Gastrocnemius medialis (tissue), 4 donors: ENCODE measurements around the gene SULT6B1. TPM values are rescaled to one million over a fixed set of nuclear protein-coding genes. Genes with fewer than 3 reads are reported as not detected.
"Not testable (repeated sequence)": the region's sequence is repeated elsewhere in the genome, so short reads cannot be mapped to it uniquely, and the experiment has no call there.

Experiments used
- ATAC-seq, 2 donors: fragments of 150-250 bp; one replicate each; pipeline ENCODE4 v1.9.1; 2016
- DNase-seq, 2 donors: peaks; one replicate each; pipeline ENCODE4 v3.0.0-alpha.2; 2019
- H3K27ac ChIP-seq, 4 donors: fragments of 200-600 bp; sonication (generic); 1 replicate in 1 of 4; 2 replicates in 3 of 4; pipeline ENCODE4 v1.5.1; 2016 to 2018; ENCODE audit warnings: mild to moderate bottlenecking in 2 of 4, moderate library complexity in 1 of 4
- H3K27me3 ChIP-seq, 3 donors: fragments of 200-600 bp; sonication (generic) in 2 of 3; 1 replicate in 1 of 3; 2 replicates in 2 of 3; pipeline versions ENCODE4 v1.5.1 to v1.6.0; 2016 to 2019; ENCODE audit warnings: mild to moderate bottlenecking in 1 of 3, moderate library complexity in 1 of 3
- H3K36me3 ChIP-seq, 2 donors: fragments of 200-600 bp; sonication (generic) in 1 of 2; one replicate each; pipeline ENCODE4 v1.5.1; 2017 to 2018
- H3K4me1 ChIP-seq, 2 donors: fragments of 200-600 bp; sonication (generic) in 1 of 2; one replicate each; pipeline ENCODE4 v1.5.1; 2016 to 2017; ENCODE audit warnings: mild to moderate bottlenecking in 2 of 2
- H3K4me3 ChIP-seq, 4 donors: fragments of 200-600 bp; sonication (generic) in 3 of 4; 1 replicate in 1 of 4; 2 replicates in 3 of 4; pipeline ENCODE4 v1.5.1; 2016 to 2019; ENCODE audit warnings: mild to moderate bottlenecking in 2 of 4
- H3K9me3 ChIP-seq, 3 donors: fragments of 200-600 bp; sonication (generic) in 2 of 3; 1 replicate in 1 of 3; 2 replicates in 2 of 3; pipeline ENCODE4 v1.5.1; 2016 to 2019
- POLR2A ChIP-seq, 2 donors: fragments of 450-650 bp; IDR thresholded peaks; one replicate each; pipeline ENCODE4 v1.6.1; 2017; ENCODE audit warnings: antibody characterized with exemption in 2 of 2, mild to moderate bottlenecking in 2 of 2, moderate library complexity in 2 of 2
- in situ Hi-C, 4 donors: fragments of 200-750 bp; cut with MboI; loops; one replicate each; pipeline versions ENCODE4 v1.15.0 to v1.8.0; 2017; ENCODE audit warnings: low sequenced_read_pairs in 4 of 4
- intact Hi-C: fragments of 100-400 bp; cut with DNase I; formaldehyde crosslinking; loops from one replicate; pipeline ENCODE4 v1.15.1; 2023; ENCODE audit warnings: low total_unique reads
- total RNA-seq, 4 donors: library from RNA; depleted of rRNA; stranded (reverse); fragments of >200 nt; gene quantifications; one replicate each; pipeline versions ENCODE4 v1.1.0 to v1.2.3, GENCODE V29; 2016
- TF ChIP-seq, protein P1 (sequence below), 5 experiments: fragments of 450-650 bp in 3 of 5; fragments of 200-600 bp in 2 of 5; sonication (generic) in 2 of 5; IDR thresholded peaks in 4 of 5; conservative IDR thresholded peaks in 1 of 5; 1 replicate in 4 of 5; 2 replicates in 1 of 5; pipeline ENCODE4 v1.5.1; 2016 to 2019; ENCODE audit warnings: antibody characterized with exemption in 5 of 5, mild to moderate bottlenecking in 3 of 5, moderate library complexity in 3 of 5

SULT6B1 gene
- total RNA-seq, 4 donors from 2014 or later = not detected

DNA sequence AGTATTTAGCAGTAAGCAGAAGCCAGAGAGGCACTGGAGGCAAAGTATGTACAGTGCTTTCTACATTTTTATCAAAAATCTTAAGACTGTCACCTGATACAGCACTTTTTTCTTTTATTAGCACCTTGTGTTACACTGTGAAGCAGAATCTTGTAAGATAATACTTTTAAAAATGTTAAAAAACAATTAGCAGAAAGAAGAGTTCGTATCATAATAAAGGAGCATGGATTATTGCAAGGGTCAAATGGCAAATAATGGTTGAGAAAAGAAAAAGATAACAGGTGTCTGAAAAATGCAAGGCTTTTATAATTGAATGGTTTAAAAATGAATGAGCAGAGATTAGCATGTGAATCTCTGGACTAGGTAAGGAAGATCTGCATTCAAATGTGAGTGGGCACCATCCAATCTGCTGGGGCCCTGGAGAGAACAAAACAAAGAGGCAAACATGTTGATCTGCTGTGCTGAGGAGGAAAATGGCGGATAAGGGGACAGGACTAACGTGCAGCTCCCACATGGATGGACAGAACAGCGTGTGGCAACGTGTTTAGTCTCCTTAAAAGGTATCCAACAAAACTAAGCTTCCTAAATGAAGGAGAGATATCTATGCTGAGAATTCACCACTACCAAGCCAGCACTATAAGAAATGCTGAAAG is 17.3 kb upstream of the SULT6B1 start:
- Histone ChIP-seq H3K9me3 (no peaks in the 10 kb centered on the region), H3K36me3 (peaks cover 7 to 92% of the 10 kb centered on the region in 2 donors), H3K4me1 (no peaks in the 10 kb centered on the region), H3K27ac (no peak overlapping the region), H3K27me3 (no peaks in the 10 kb centered on the region), H3K4me3 (no peak overlapping the region)
- TF ChIP-seq, protein P1, sequence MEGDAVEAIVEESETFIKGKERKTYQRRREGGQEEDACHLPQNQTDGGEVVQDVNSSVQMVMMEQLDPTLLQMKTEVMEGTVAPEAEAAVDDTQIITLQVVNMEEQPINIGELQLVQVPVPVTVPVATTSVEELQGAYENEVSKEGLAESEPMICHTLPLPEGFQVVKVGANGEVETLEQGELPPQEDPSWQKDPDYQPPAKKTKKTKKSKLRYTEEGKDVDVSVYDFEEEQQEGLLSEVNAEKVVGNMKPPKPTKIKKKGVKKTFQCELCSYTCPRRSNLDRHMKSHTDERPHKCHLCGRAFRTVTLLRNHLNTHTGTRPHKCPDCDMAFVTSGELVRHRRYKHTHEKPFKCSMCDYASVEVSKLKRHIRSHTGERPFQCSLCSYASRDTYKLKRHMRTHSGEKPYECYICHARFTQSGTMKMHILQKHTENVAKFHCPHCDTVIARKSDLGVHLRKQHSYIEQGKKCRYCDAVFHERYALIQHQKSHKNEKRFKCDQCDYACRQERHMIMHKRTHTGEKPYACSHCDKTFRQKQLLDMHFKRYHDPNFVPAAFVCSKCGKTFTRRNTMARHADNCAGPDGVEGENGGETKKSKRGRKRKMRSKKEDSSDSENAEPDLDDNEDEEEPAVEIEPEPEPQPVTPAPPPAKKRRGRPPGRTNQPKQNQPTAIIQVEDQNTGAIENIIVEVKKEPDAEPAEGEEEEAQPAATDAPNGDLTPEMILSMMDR (IDR thresholded peaks at IDR 0.05 in 4 of 5, conservative IDR thresholded peaks at IDR 0.05 in 1 of 5) = no peak
- TF ChIP-seq POLR2A (IDR thresholded peaks at IDR 0.05) = no peak
- in situ Hi-C loops (no loop called here), intact Hi-C loops (no loop called here)
- DNase-seq (no peak), ATAC-seq (no peak)

DNA sequence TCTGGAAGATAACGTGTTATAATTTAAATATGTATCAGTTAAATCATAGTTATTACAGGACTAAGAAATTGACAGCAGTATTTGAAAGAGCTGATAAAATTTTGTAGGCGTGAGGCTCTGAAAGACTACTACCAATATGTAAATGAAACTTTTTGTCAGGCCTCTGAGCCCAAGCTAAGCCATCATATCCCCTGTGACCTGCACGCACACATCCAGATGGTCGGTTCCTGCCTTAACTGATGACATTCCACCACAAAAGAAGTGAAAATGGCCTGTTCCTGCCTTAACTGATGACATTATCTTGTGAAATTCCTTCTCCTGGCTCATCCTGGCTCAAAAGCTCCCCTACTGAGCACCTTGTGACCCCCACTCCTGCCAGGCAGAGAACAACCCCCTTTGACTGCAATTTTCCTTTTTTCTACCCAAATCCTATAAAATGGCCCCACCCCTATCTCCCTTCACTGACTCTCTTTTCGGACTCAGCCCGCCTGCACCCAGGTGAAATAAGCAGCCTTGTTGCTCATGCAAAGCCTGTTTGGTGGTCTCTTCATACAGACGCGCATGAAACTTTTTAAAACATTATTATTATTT is 16.7 kb upstream of the SULT6B1 start:
- H3K36me3 ChIP-seq = peaks cover 7 to 92% of the 10 kb centered on the region in 2 donors
- H3K27ac ChIP-seq, H3K9me3 ChIP-seq, H3K27me3 ChIP-seq, in situ Hi-C loops, DNase-seq, H3K4me3 ChIP-seq, H3K4me1 ChIP-seq, intact Hi-C loops, ATAC-seq: not testable (repeated sequence)

DNA sequence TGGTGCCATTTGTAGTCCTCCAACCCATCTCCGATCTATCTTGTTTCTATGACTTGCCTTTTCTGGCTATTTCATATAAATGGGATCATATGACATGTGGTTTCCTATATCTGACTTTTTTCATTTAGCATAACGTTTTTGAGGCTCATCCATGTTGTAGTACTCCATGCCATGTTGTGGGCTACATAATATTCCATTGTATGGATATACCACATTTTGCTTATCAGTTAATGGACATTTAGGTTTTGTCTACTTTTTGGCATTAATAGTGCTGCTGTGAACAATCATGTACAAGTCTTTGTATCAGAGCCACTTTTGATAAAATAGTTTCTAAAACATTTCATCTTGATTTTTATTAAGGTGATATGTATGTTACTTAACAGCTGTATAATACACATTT is 15.2 kb upstream of the SULT6B1 start:
- no peak for ATAC-seq
- H3K36me3 ChIP-seq = peaks cover 7 to 84% of the 10 kb centered on the region in 2 donors
- in situ Hi-C loops = no loop called here

DNA sequence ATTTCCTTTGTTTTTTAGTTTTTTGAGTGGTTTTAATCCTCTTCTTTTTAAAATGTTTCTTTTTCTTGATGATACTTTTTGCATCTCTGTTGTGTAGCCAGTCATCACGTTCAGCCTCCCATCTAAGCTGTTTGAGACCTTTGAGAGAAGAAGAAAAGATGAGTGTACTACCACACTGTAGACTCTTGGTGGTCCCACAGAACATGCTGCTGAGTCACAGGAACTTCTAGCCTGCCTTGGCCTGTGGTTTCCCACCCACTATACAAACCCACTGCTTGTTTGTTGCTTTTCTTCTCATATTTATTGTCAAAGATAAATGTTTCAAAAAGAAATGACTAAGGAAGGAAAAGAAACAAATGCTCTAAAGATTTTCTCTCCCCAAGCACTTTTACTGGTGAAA is 13.3 kb upstream of the SULT6B1 start:
- no peaks in the 10 kb centered on the region for H3K27me3 ChIP-seq
- DNase-seq = no peak
- H3K36me3 ChIP-seq = peaks cover 7 to 71% of the 10 kb centered on the region in 2 donors
- no peak for ATAC-seq
- H3K4me1 ChIP-seq = peaks cover 11 to 12% of the 10 kb centered on the region in 2 donors
- H3K9me3 ChIP-seq = no peaks in the 10 kb centered on the region
- intact Hi-C loops = no loop called here
- no peak overlapping the region for H3K4me3 ChIP-seq
- in situ Hi-C loops = no loop called here
- H3K27ac ChIP-seq = no peak overlapping the region
- TF ChIP-seq, protein P1 (IDR thresholded peaks at IDR 0.05 in 4 of 5, conservative IDR thresholded peaks at IDR 0.05 in 1 of 5) = no peak
- no peak for TF ChIP-seq POLR2A (IDR thresholded peaks at IDR 0.05)

More for the DNA sequence above, 15.2 kb upstream of the SULT6B1 start:
- Histone ChIP-seq H3K4me3 (no peak overlapping the region), H3K27me3 (no peaks in the 10 kb centered on the region), H3K27ac (no peak overlapping the region), H3K4me1 (peaks cover 0 to 1% of the 10 kb centered on the region in 2 donors), H3K9me3 (no peaks in the 10 kb centered on the region)
- intact Hi-C loops = no loop called here
- TF ChIP-seq, protein P1 (IDR thresholded peaks at IDR 0.05 in 4 of 5, conservative IDR thresholded peaks at IDR 0.05 in 1 of 5) = no peak
- TF ChIP-seq POLR2A (IDR thresholded peaks at IDR 0.05) = no peak
- DNase-seq = no peak

DNA sequence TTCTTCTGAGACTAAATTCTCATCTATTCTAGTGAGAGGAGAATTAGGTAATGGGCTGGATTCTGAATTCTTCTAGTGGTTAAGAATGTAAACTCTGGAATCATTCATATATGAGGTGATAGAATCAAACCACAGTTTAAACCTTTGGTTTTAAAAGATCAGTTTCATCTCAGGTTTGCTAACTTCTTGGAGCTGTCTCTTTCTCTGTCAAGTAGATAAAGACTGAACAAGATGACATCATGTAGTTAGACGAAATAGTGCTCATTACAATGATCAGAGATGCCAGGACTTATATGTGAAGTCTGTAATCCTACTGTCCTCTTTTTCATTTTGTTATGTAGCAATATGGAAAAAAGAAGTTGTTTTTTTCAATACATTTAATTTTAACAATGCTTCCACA is 12.7 kb upstream of the SULT6B1 start:
- H3K4me1 ChIP-seq = peaks cover 11 to 12% of the 10 kb centered on the region in 2 donors
- intact Hi-C loops (no loop called here), in situ Hi-C loops (no loop called here)
- peaks cover 7 to 65% of the 10 kb centered on the region in 2 donors for H3K36me3 ChIP-seq
- H3K27me3 ChIP-seq = no peaks in the 10 kb centered on the region
- H3K4me3 ChIP-seq = no peak overlapping the region
- TF ChIP-seq POLR2A (IDR thresholded peaks at IDR 0.05) = no peak
- TF ChIP-seq, protein P1 (IDR thresholded peaks at IDR 0.05 in 4 of 5, conservative IDR thresholded peaks at IDR 0.05 in 1 of 5) = no peak
- no peak for ATAC-seq
- DNase-seq = no peak
- H3K27ac ChIP-seq = no peak overlapping the region
- no peaks in the 10 kb centered on the region for H3K9me3 ChIP-seq
